HG03039 (cell line): ENCODE data around the gene EPG5.
"Not testable (repeated sequence)": the region's sequence is repeated elsewhere in the genome, so short reads cannot be mapped to it uniquely, and the experiment has no call there.

Source experiments
- ATAC-seq: cut with Tn5 transposase; IDR thresholded peaks from one replicate; pipeline ENCODE4 v1.9.1; 2021; ENCODE audit warnings: mild to moderate bottlenecking, moderate library complexity; ENCODE audit not compliant: unreplicated experiment

The EPG5 gene

DNA sequence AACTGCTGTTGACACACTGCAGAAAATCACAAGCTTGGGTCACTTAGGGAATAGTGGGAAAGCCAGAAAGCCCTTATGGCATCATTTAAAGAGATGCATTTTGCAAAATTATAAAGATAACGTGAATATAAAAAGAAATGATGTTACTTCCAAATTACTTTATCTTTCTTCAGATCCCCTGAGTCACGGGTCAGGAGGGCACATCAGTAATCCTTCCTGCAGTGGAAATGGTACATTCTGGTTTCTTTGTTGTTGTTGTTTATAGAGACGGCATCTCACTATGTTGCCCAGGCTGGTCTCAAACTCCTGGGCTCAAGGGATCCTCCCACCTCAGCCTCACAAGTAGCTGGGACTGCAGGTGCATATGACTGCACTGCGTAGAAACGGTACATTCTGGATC is 9.8 kb upstream of the EPG5 start:
- ATAC-seq = no peak

- no peak for ATAC-seq
Measured at GRCh38 chr18:45976566-45976965, 9.4 kb upstream of the EPG5 start.

GRCh38 chr18:45974088-45974536 is 7.0 kb upstream of the EPG5 start:
- no peak for ATAC-seq

DNA sequence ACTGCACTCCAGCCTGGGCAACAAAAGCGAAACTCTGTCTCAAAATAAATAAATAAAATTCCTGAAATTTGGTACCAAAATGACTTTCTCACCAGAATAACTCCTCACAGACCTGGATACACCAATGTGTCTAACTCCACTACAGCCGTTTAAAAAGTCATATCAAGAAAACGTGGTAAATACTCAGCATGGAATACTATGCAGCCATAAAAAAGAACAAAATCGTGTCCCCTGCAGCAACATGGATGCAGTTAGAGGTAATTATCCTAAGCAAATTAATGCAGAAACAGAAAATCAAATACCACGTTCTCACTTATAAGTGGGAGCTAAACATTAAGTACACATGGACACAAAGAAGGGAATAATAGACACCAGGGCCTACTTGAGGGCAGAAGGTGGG is 2.2 kb downstream of the EPG5 start:
- not testable (repeated sequence) for ATAC-seq

DNA sequence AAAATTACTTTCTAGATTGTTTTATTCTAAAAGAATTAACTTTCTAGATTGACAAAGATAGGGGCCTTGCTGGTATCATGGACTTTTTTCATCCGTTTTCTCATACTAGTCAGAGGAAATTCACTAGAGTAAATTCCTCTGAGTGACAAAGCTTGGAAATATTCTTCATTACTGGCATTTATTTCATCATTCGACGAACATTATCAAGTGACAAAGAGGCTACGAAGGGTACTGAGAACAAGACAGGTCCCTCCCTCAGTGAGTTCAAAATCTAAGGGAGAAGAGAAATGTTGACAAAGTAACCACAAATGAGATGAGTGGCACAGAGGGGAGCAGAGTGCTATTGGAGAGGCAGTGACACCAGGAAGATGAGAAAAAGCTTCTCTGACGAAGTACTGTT is 4.3 kb downstream of the EPG5 start:
- no peak for ATAC-seq

DNA sequence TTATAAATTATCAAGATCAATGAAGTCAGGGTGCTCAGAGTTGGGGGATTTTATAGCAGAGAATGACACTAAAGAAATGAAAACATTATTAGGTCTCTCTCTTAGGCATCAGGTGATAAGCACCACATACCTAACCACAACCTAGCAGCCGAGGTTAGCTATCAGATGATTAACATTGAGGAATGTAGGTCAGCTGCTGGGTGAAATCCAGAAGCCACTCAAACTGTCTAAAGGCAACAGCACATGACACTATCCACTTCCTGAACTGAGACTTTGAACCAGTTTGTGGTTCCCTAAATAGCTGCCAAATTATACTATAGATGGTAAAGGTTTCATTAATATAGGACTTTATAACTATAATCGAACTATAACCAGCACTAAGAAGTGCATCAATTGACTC is 4.7 kb downstream of the EPG5 start:
- no peak for ATAC-seq

DNA sequence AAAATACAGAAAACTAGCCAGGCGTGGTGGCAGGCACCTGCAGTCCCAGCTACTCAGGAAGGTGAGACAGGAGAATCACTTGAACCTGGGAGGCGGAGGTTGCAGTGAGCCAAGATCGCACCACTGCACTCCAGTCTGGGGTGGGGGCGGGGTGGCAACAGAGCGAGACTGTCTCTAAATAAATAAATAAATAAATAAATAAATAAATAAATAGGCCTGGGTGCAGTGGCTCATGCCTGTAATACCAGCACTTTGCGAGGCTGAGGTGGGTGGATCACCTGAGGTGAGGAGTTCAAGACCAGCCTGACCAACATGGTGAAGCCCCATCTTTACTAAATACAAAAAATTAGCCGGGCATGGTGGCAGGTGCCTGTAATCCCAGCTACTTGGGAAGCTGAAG is 7.6 kb downstream of the EPG5 start:
- ATAC-seq = not testable (repeated sequence)

- ATAC-seq = no peak
Measured at GRCh38 chr18:45958730-45959129, 8.4 kb downstream of the EPG5 start.

DNA sequence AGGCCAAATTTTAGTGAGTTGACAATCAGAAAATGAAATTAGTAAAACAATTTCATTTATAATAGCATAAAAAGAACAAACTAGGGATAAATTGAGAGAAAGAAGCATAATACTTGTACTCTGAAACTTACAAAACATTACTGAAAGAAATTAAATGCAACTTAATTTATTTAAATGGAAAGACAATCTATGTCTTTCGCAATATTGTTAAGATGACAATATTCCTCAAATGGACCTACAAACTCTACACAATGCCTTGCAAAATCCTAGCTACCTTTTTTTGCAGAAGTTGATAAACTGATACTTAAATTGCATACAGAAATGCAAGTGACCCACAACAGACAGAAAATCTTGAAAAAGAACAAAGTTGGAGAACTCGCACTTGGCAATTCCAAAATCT is 9.1 kb downstream of the EPG5 start:
- no peak for ATAC-seq

GRCh38 chr18:45957100-45957499 is 10.0 kb downstream of the EPG5 start:
- no peak for ATAC-seq

GRCh38 chr18:45954070-45954934 is 12.8 kb downstream of the EPG5 start:
- ATAC-seq = no peak

- no peak for ATAC-seq
Measured at GRCh38 chr18:45951016-45951714, 16.0 kb downstream of the EPG5 start.

- no peak for ATAC-seq
Measured at GRCh38 chr18:45945669-45946068, 21.5 kb downstream of the EPG5 start.

- no peak for ATAC-seq
Measured at GRCh38 chr18:45940724-45941123, 26.4 kb downstream of the EPG5 start.

GRCh38 chr18:45939236-45939635 is 27.9 kb downstream of the EPG5 start:
- ATAC-seq = no peak

DNA sequence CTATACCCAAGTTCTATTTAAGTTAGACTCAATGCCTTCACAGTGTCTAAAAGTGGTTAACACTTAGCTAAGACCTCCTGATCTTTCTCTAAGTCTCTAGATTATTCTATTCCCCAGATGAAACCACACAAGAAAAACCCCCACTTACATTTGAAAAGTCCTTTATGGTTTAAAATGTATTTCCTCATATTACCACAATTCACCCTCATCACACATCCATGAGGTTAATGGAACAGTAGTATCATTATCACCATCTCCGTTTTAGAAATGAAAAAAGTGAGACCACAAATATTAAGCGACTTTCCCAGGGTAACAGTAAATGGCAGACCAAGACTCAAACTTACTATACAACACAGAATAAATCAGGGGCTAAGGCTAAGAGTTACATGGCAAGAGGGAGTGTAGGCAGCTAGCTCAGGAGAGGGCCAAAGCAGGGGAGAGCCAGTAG is 28.6 kb downstream of the EPG5 start:
- no peak for ATAC-seq

GRCh38 chr18:45935591-45936335 is 31.4 kb downstream of the EPG5 start:
- no peak for ATAC-seq

DNA sequence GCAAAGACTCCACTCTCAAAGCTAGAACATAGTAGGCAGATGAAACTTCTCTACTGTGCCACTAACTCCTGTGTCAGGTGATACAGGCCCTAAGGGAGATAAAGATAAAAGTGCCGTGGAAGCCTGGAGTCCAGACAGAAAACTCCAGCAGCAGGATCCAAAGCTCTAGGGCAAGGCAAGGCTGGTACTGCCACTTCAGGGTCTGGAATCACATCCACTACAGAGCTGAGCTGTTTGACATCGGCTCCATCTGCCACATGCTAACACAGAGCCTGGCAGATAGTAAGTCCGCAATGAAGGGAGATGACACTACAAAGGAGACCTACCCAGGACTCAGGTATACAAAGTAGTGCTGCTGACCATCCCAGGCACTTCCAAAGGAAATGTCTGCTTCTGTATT is 34.4 kb downstream of the EPG5 start:
- ATAC-seq = no peak

- no peak for ATAC-seq
Measured at GRCh38 chr18:45930963-45931362, 36.2 kb downstream of the EPG5 start.

DNA sequence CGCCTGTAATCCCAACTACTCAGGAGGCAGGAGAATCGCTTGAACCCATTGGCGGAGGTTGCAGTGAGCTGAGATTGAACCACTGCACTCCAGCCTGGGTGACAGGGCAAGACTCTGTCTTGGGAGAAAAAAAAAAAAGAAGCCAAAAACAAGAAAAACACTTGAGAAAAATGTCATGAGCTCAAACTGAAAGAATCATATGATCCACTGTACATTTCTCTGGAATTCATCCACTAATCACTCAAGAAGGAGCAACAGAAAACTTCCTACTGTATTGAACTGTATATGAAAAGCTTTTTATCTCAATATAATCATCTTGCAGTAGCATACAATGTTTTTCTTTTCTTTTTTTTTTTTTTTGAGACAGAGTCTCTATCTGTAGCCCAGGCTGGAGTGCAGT is 40.4 kb downstream of the EPG5 start:
- ATAC-seq = no peak

GRCh38 chr18:45926085-45926484 is 41.0 kb downstream of the EPG5 start:
- ATAC-seq = no peak
